HG02623 (cell line): ENCODE results near the gene SERINC1.

Experiments
- ATAC-seq: cut with Tn5 transposase; IDR thresholded peaks from one replicate; pipeline ENCODE4 v1.9.1; 2021; ENCODE audit warnings: moderate library complexity; ENCODE audit not compliant: unreplicated experiment

The SERINC1 gene

GRCh38 chr6:122438975-122439374 is 32.6 kb downstream of the SERINC1 start:
- ATAC-seq: no peak

DNA sequence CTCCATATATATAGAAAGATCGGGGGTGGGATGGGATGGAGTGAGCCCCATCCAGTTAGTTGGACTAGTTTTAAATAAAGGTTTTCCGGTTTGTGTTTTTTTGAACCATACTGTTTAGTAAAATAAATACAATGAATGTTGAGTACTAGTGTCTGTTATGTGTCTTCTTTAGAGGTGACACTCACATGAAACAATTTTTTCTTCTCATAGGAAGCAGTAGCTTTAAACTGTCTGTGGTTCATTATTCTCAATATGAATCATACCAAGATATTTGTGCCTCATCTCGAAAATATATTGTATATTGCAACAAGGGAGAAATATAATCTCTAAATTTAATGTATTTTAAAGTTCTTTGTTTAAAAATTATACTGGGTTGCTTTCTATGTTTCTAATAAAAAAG is 38.8 kb downstream of the SERINC1 start:
- ATAC-seq: no peak

DNA sequence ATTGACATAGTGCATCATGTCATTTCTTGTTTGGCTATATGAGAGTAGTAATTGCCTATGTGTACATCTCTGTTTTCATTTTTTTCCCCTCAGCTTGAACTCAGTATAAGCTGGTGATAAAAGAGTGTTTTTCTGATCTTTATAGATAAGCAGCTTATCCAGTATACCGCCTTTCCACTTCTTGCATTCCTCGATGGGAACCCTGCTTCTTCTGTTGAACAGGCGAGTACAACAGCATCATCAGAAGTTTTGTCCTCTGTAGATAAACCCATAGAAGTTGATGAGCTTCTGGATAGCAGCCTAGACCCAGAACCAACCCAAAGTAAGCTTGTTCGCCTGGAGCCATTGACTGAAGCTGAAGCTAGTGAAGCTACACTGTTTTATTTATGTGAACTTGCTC is 39.8 kb downstream of the SERINC1 start:
- ATAC-seq: no peak

- no peak for ATAC-seq
Measured at GRCh38 chr6:122429323-122429722, 42.3 kb downstream of the SERINC1 start.

- ATAC-seq: no peak
Measured at GRCh38 chr6:122428781-122429180, 42.8 kb downstream of the SERINC1 start.

- no peak for ATAC-seq
Measured at GRCh38 chr6:122426597-122426996, 45.0 kb downstream of the SERINC1 start.

GRCh38 chr6:122423734-122424133 is 47.9 kb downstream of the SERINC1 start:
- ATAC-seq: no peak

GRCh38 chr6:122422614-122423267 is 48.9 kb downstream of the SERINC1 start:
- peak; percentile 92 for ATAC-seq

GRCh38 chr6:122422003-122422402 is 49.6 kb downstream of the SERINC1 start:
- ATAC-seq: no peak

- no peak for ATAC-seq
Measured at GRCh38 chr6:122416825-122417224, 54.8 kb downstream of the SERINC1 start.

DNA sequence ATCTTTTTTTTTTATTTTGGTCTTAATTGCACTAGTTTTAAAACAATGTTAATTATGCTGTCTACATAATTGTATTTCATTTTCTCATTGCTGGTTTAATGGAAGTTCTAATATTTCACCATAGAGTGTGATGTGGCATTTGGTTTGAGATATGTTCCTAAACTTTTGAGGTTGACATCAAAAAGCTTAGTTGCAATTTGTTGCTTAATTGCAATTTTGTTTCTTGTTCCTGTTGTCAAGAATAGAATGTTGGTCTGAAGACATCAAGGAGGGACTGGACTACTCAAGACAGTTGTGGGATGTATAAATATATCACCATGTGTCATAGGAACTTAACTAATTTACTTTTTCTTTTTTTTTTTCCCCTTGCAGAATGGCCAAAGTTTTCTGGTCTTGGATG is 59.6 kb downstream of the SERINC1 start:
- no peak for ATAC-seq

DNA sequence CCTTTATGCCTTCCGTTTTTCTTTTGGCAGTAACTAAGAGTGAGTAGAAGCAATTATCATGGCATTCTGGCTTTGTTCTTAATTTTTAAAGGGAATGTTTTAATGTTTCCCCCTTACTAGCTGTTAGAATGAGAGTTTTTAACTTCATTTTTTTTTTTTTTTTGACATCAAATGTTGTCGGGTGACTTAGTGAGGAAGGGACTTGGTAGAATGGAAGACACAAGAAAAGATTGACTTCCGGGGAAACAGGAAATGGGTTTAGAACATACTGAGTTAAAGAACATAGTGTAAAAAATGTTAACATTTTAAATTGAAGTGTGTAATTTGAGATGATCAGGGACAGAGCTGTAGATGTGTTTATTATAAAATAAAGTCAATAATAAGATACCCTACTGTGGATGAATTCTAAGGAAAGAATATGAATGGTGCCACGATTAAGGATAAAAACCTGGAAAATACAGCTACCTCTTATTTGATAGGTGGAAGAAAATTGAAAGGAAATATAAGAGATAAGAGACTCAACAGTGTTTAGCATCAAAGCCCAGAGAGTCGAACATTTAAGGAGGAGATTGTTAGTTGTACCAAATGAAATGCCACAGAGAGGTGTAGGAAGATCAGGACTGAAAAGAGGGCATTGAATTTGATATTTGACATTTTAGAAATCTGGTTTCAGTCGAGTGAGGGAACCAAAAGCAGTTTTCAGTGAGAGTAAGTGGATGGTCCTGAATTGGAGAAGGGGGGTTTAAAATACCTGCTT is 62.7 kb downstream of the SERINC1 start:
- no peak for ATAC-seq

- no peak for ATAC-seq
Measured at GRCh38 chr6:122408240-122408639, 63.4 kb downstream of the SERINC1 start.

DNA sequence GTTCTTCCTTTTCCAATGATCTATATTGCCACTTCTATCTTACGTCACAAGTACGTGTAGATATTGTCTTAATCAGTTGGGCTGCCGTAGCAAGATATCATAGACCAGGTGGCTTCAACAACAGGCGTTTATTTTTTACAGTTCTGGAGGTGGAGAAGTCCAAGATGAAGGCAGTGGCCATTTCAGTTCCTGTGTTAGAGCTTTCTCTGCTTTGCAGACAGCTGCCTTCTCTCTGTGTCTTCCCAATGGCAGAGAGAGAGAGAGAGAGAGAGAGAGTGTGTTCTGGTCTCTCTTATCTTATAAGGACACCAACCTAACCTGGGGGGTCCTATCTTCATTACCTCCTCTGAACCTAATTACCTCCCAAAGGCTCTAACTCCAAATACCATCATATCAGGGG is 63.9 kb downstream of the SERINC1 start:
- no peak for ATAC-seq

DNA sequence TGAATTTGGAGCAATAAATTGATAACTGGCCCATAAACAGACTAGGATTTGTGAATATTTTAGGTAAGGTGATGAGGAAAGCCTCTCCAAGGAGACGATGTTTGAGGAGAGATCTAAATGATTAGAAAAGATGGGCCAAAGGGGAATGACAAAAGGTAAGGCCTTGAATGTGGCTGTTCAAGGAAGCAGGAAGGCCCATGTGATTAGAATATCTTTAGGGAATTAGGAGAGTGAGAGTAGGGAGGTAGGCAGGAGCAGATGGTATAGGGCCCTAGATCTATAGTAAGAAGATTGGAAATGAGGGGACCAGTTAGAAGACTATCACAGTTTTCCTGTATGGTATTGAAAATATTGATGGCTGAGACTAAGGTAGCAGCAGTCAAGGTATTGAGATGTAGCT is 65.4 kb downstream of the SERINC1 start:
- no peak for ATAC-seq

GRCh38 chr6:122405417-122405816 is 66.2 kb downstream of the SERINC1 start:
- no peak for ATAC-seq

- no peak for ATAC-seq
Measured at GRCh38 chr6:122404444-122404843, 67.2 kb downstream of the SERINC1 start.

DNA sequence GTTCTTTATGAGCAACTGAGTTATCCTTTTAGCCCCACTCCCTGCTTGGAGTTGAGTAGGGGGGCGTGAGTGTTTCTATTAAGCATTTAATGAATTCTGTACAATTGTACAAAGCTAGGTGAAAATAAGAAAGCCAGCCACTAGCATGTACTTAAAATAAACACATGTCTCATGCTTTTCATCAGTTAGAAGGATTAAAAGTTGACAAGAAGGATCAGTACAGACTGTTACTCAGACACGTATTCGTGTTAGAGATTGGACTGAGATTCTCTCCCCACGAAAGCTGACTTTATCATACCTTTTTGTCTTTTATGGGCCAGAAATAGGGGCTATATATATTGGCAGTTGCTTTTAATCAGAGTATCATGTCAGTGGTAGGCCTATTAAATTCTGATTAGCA is 70.5 kb downstream of the SERINC1 start:
- no peak for ATAC-seq

GRCh38 chr6:122400462-122401089 is 71.0 kb downstream of the SERINC1 start:
- no peak for ATAC-seq

DNA sequence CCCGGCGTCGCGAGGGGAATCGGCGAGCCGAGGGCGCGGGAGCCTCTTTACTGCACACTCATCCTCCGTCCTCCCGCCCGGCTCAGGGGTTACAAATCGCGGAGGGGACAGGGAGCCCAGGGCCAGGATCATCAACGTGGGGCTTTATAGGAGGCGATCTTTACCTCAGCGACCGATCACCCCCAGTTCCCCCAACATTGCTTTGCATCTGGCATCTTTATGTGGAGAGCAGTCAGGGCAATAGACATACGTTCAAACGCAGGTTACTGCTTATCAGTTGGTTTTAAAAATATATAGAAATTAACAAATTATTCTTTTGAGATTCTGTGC is 71.5 kb downstream of the SERINC1 start:
- ATAC-seq: peak; percentile 14

- peak; percentile 98 for ATAC-seq
Measured at GRCh38 chr6:122399348-122400120, 72.1 kb downstream of the SERINC1 start, which contains the start of gene HSF2. Gene HSF2, plus strand, starts transcription at chr6:122399652. Its CDS starts 86 bp downstream, at chr6:122399738.

DNA sequence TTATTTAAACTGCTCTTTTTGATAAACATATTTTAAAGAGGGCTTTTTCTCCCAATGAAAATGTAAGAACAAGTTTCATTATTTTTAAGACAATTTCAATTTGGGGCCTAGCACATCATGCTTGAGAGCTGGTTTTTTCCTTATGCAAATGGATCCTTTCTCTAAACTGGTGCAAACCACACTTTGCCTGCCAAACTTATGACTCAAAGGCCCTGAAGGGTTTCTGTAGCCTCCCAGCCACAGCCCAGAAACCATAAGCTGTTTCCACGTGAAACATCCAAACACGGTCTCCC is 72.6 kb downstream of the SERINC1 start:
- no peak for ATAC-seq
